Effector memory CD4-positive, alpha-beta T cell (primary cell): Measurements from ENCODE around the gene GREB1L.
"Not testable (repeated sequence)": the region's sequence is repeated elsewhere in the genome, so short reads cannot be mapped to it uniquely, and the experiment has no call there.

Experiments used
- DNase-seq, 3 donors: peaks; one replicate each; pipeline ENCODE4 v3.0.0-alpha.2; 2020
- H3K27ac ChIP-seq: 2 replicates; pipeline ENCODE4 v1.7.0; 2013; ENCODE audit warnings: mild to moderate bottlenecking, low read length, moderate library complexity; ENCODE audit not compliant: insufficient read depth, poor library complexity, severe bottlenecking
- H3K27me3 ChIP-seq: replicated peaks from 2 replicates; pipeline ENCODE4 v1.7.0; 2013; ENCODE audit warnings: mild to moderate bottlenecking, low read length; ENCODE audit not compliant: insufficient read depth, control insufficient read depth, poor library complexity, severe bottlenecking
- H3K36me3 ChIP-seq: 2 replicates; pipeline ENCODE4 v1.7.0; 2013; ENCODE audit warnings: mild to moderate bottlenecking, low read length, moderate library complexity; ENCODE audit not compliant: control insufficient read depth, insufficient read depth
- H3K4me1 ChIP-seq: 2 replicates; pipeline ENCODE4 v1.7.0; 2013; ENCODE audit warnings: low read length, mild to moderate bottlenecking; ENCODE audit not compliant: control insufficient read depth, insufficient read depth, poor library complexity, severe bottlenecking
- H3K4me3 ChIP-seq: 2 replicates; pipeline ENCODE4 v1.7.0; 2013; ENCODE audit warnings: low read length, low read depth, mild to moderate bottlenecking; ENCODE audit not compliant: insufficient read depth, poor library complexity, severe bottlenecking
- H3K9me3 ChIP-seq: 2 replicates; pipeline ENCODE4 v1.7.0; 2013; ENCODE audit warnings: mild to moderate bottlenecking, low read length, moderate library complexity; ENCODE audit not compliant: control insufficient read depth
- total RNA-seq, 3 donors: gene quantifications; one replicate each; lab custom pipeline; 2026; lab: John Stamatoyannopoulos, UW

GREB1L gene
- 0 reads per million in 3 donors for total RNA-seq

DNA sequence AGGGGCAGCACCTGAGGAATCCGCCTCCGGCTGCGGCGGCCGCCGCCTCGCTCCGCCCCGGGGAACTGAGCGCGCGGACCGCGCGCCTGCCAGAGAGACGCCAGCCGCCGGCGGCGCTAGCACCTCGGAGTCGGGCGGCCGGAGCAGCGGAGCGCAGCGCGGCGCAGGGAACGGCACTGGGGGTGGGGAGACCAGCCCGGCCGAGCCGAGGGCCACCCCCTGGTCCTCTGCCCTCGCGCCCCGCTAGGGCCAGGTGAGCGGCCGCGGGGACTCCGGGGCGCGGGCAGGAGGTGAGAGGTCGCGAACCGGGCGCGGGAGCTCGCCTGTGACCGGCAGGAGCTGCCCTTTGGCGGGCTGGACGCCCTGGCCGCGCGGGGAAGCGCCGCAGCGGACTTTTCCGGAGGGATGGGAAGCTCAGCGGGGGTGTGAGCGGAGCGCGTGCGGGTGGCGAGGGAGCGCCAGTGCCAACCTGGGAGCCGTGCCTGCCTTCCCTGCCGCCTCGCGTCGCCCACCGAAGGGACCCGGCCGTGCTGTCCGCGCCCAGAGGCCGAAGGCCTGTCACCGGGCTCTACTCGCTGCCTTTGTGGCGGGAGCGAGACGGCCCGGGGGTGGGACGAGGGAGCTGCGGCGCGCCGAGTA, at the start of gene GREB1L:
TSS of gene GREB1L (plus strand) at position 92 of the 639 bp plus-strand sequence. CDS start 141,287 bp downstream, outside the sequence.
- peaks cover 5% of the 10 kb centered on the region for H3K27me3 ChIP-seq
- no peak within 1 kb of the TSS for H3K4me3 ChIP-seq
- DNase-seq = no peak
- no peaks in the 10 kb centered on the region for H3K36me3 ChIP-seq
- no peak within 1 kb of the TSS for H3K27ac ChIP-seq
- H3K4me1 ChIP-seq = no peaks in the 10 kb centered on the region
- H3K9me3 ChIP-seq = no peaks in the 10 kb centered on the region

DNA sequence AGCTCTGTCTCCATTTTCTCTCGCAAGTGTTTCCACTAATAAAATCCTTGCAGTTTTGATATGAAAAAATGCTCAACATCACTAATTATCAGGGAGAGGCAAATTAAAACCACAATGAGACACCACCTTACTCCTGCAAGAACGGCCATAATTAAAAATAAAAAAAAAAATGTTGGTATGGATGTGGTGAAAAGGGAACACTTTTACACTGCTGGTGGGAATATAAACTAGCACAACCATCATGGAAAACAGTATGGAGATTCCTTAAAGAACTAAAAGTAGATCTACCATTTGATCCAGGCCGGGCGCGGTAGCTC, 49.8 kb upstream of the GREB1L start:
- Histone ChIP-seq H3K27me3 (peaks cover 3% of the 10 kb centered on the region), H3K4me1 (no peaks in the 10 kb centered on the region), H3K36me3 (no peaks in the 10 kb centered on the region), H3K27ac (no peak overlapping the region), H3K9me3 (no peaks in the 10 kb centered on the region), H3K4me3 (no peak overlapping the region)
- no peak for DNase-seq

- no peak overlapping the region for H3K27ac ChIP-seq
- H3K4me3 ChIP-seq = no peak overlapping the region
- DNase-seq = no peak
- H3K4me1 ChIP-seq = no peaks in the 10 kb centered on the region
- H3K9me3 ChIP-seq = no peaks in the 10 kb centered on the region
- no peaks in the 10 kb centered on the region for H3K36me3 ChIP-seq
- peaks cover 3% of the 10 kb centered on the region for H3K27me3 ChIP-seq
These were observed 46.9 kb upstream of the GREB1L start for GRCh38 chr18:21194871-21195771.

- Histone ChIP-seq H3K4me1 (no peaks in the 10 kb centered on the region), H3K27me3 (no peaks in the 10 kb centered on the region), H3K9me3 (no peaks in the 10 kb centered on the region), H3K27ac (no peak overlapping the region), H3K4me3 (no peak overlapping the region), H3K36me3 (no peaks in the 10 kb centered on the region)
- DNase-seq = no peak
These were observed 45.6 kb upstream of the GREB1L start for GRCh38 chr18:21196426-21196825.

- DNase-seq = no peak
- Histone ChIP-seq H3K27ac (no peak overlapping the region), H3K36me3 (no peaks in the 10 kb centered on the region), H3K27me3 (no peaks in the 10 kb centered on the region), H3K4me3 (no peak overlapping the region), H3K9me3 (no peaks in the 10 kb centered on the region), H3K4me1 (no peaks in the 10 kb centered on the region)
These were observed 38.9 kb upstream of the GREB1L start for GRCh38 chr18:21203126-21203525.

- Histone ChIP-seq H3K27ac (no peak overlapping the region), H3K9me3 (no peaks in the 10 kb centered on the region), H3K36me3 (no peaks in the 10 kb centered on the region), H3K4me3 (no peak overlapping the region), H3K4me1 (no peaks in the 10 kb centered on the region), H3K27me3 (no peaks in the 10 kb centered on the region)
- no peak for DNase-seq
These were observed 38.3 kb upstream of the GREB1L start for GRCh38 chr18:21203542-21204241.

DNA sequence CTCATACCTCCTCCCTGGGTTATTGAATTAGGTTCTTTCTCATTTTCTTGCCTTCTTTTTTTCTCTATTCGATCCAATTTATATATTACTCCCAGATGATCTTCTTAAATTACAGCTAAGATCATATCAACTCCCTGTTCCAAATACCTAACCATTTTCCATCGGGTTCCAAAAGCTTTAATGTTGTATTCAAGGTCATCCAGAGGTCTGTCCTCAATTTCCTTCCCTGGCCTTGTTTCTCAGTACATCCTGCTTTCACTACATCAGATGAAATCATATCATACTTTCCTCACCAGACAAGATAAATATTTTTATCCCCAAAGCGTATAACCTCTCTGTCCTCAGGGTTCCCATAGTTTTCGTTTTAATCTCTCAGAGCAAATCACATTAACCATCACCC, 36.3 kb upstream of the GREB1L start:
- no peaks in the 10 kb centered on the region for H3K27me3 ChIP-seq

GRCh38 chr18:21210278-21210677, 31.8 kb upstream of the GREB1L start:
- no peak for DNase-seq
- Histone ChIP-seq H3K4me1 (no peaks in the 10 kb centered on the region), H3K4me3 (no peak overlapping the region), H3K36me3 (no peaks in the 10 kb centered on the region), H3K27ac (no peak overlapping the region), H3K27me3 (no peaks in the 10 kb centered on the region), H3K9me3 (no peaks in the 10 kb centered on the region)

More for the DNA sequence above, 36.3 kb upstream of the GREB1L start:
- Histone ChIP-seq H3K4me3 (no peak overlapping the region), H3K9me3 (no peaks in the 10 kb centered on the region), H3K27ac (no peak overlapping the region), H3K36me3 (no peaks in the 10 kb centered on the region), H3K4me1 (no peaks in the 10 kb centered on the region)
- no peak for DNase-seq

GRCh38 chr18:21210784-21211183, 31.2 kb upstream of the GREB1L start:
- Histone ChIP-seq H3K4me3 (no peak overlapping the region), H3K4me1 (no peaks in the 10 kb centered on the region), H3K36me3 (no peaks in the 10 kb centered on the region), H3K27me3 (no peaks in the 10 kb centered on the region), H3K27ac (no peak overlapping the region), H3K9me3 (no peaks in the 10 kb centered on the region)
- no peak for DNase-seq

GRCh38 chr18:21214409-21214808, 27.6 kb upstream of the GREB1L start:
- not testable (repeated sequence) for H3K36me3 ChIP-seq, H3K27me3 ChIP-seq, H3K4me1 ChIP-seq, H3K27ac ChIP-seq, DNase-seq, H3K4me3 ChIP-seq, H3K9me3 ChIP-seq
